H7 (cell line): ENCODE results near the gene CTSH. TPM values are rescaled to one million over a fixed set of nuclear protein-coding genes. Genes with fewer than 3 reads are reported as not detected.
A peak's percentile ranks its signal among the peaks of the same experiment; 100 is the strongest.
"Not testable (repeated sequence)": the region's sequence is repeated elsewhere in the genome, so short reads cannot be mapped to it uniquely, and the experiment has no call there.

Experiments
- DNase-seq: peaks from one replicate; pipeline ENCODE4 v3.0.0; 2012
- H3K27me3 ChIP-seq: 2 replicates; pipeline ENCODE4 v1.6.0; 2011; ENCODE audit warnings: mild to moderate bottlenecking, low read length; ENCODE audit not compliant: control insufficient read depth, insufficient read depth
- H3K36me3 ChIP-seq: replicated peaks from 2 replicates; pipeline ENCODE4 v1.5.1; 2011; ENCODE audit warnings: low read length; ENCODE audit not compliant: control insufficient read depth, insufficient read depth
- H3K4me3 ChIP-seq: 2 replicates; pipeline ENCODE4 v1.5.1; 2011; ENCODE audit warnings: low read depth, mild to moderate bottlenecking, control low read depth, low read length, moderate library complexity; ENCODE audit not compliant: insufficient read depth
- total RNA-seq: library from RNA; depleted of rRNA; stranded (reverse); fragments of >200 nt; shearing (Covaris generic); gene quantifications from 2 replicates; pipeline ENCODE4 v1.2.3, GENCODE V29; 2014; rRNA removed

Gene CTSH
- total RNA-seq, 1 experiment from 2014 or later: 16.9 TPM

DNA sequence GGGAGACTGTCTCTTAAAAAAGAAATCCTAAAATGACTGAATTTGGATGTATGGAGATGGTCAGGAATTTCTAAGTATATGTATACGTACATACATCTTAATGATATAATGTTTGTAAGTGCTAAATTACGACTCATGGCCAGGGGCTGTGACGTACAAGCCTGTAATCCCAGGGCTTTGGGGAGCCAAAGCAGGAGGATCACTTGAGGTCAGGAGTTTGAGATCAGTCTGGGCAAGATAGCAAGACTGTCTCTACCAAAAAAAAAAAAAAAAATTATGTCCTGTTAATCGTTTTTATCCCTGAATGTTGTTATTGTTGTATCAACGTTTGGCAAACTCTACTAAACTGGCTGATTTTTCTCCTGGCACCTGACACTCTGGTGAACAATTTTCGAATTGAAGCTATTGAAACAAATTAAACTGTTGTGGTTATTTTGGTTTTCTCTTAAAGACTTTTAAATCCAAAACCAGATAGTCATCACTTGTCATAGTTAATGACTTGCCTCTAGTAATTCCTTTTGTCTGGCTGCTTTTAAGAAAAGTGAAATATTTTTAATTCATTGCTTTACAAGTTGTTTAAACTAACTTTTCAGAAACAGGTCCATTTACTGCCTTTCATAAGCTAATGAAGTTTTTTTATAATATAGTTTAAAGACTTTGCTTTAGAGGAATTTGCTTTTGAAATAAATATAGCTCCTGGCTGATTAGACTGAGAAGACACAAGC, 65.2 kb downstream of the CTSH start:
- Histone ChIP-seq H3K4me3 (no peak overlapping the region), H3K36me3 (peaks cover 3% of the 10 kb centered on the region), H3K27me3 (no peaks in the 10 kb centered on the region)
- DNase-seq: no peak

DNA sequence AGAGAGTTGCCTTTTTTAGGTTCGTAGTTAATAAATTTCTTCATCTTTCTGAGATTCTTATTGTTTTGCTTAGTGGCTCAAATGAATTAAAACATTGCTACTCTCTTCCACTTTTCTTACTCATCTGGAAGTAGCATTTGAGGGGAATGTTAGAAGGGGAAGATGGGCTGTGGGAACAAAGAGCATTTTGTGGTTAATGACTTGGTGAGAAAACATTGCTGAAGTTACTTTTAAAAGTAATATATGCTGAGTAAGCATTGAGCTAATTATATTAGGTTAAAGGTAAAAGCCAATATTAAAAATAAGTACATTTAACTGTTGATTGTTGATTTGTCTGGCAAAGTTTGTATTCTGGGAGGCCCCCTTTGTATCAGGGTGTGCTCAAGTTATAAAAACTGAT, 66.5 kb downstream of the CTSH start:
- Histone ChIP-seq H3K27me3 (no peaks in the 10 kb centered on the region), H3K36me3 (peaks cover 3% of the 10 kb centered on the region), H3K4me3 (no peak overlapping the region)
- no peak for DNase-seq

DNA sequence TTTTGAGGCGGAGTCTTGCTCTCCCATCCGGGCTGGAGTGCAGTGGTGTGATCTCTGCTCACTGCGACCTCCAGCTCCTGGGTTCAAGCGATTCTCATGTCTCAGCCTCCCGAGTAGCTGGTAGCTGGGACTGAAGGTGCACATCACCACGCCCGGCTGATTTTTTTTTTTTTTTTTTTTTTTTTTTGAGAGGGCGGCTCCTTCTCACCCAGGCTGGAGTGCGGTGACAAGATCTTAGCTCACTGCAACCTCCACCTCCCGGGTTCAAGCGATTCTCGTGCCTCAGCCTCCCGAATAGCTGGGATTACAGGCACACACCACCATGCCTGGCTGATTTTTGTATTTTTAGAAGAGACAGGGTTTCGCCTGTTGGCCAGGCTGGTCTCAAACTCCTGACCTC, 67.9 kb downstream of the CTSH start:
- not testable (repeated sequence) for DNase-seq, H3K27me3 ChIP-seq, H3K4me3 ChIP-seq, H3K36me3 ChIP-seq

DNA sequence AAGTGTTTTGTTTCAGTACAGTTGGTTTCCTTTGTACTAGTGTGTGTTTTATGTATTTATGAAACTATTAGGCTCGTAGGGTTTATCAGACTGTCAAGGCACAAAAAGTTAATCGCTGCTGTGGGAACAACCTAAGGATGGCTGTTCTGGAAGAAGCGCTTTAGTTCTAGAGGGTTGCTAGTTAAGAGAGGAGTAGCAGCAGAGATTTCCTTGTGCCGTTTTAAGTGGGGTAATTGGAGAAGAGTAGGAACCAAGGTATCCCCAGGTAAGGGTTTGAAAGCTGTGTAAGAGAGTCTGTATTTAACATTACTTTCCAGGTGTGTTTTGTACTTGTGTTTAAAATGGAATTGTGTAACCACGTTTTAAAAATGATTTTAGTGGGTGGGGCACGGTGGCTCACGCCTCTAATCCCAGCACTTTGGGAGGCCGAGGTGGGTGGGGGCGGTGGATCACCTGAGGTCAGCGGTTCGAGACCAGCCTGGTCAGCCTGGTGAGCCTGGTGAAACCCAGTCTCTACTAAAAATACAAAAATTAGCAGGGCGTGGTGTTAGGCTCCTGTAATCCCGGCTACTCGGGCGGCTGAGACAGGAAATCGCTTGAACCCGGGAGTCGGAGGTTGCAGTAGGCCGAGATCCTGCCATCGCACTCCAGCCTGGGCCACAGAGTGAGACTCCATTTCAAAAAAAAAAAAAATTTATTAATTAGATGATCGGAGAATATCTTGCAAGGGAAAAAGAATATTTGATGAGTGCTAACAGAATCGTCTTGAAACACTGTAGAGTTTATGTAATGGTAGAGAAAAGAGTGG, 69.5 kb downstream of the CTSH start:
- Histone ChIP-seq H3K27me3 (no peaks in the 10 kb centered on the region), H3K36me3 (peaks cover 2% of the 10 kb centered on the region), H3K4me3 (peak overlapping the region; percentile 78; the same call in 1 of the 2 replicates)
- DNase-seq: no peak

DNA sequence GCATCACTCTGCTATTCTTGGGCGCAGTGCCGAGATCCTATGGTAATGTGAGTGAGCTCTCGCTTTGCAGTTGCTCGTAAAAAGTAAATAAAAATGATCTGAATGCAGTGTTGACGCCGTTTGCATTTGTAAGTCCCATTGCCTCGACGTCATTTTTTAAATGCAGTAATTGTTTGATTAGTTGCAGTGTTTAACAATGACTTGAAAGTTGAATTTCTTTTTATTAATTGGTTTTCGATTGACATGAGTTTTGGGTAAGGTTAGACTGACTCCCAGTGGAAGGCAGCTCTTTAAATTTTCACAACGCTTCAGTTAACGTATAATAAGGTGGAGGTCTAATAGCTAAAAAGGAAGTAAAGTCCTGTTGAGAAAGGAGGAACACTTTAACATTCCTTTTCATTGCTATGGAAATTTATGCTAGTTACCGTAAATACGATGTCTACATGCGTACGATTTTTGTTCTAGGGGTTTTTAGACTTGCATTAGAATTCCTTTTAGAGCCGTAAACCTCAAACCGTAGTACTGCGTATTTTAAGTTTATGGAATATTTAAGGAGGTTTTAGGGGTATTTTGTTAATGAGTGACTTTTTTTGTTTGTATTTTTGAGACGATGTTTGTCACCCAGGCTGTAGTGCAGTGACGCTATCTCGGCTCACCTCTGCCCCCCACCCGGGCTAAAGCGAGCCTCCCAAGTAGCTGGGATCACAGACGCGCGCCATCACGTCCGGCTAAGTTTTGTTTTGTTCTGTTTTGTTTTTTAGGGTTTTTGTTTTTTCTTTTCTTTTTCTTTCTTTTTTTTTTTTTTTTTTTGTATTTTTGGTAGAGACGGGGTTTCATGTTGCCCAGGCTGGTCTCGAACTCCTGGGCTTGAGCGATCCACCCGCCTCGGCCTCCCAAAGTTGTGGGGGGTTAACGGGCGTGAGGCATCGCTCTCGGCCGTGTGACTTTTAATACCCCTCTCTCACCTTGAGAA, 70.8 kb downstream of the CTSH start:
- Histone ChIP-seq H3K4me3 (peak overlapping the region; percentile 78), H3K27me3 (no peaks in the 10 kb centered on the region), H3K36me3 (no peaks in the 10 kb centered on the region; the same call in 1 of the 2 replicates)
- DNase-seq: no peak

DNA sequence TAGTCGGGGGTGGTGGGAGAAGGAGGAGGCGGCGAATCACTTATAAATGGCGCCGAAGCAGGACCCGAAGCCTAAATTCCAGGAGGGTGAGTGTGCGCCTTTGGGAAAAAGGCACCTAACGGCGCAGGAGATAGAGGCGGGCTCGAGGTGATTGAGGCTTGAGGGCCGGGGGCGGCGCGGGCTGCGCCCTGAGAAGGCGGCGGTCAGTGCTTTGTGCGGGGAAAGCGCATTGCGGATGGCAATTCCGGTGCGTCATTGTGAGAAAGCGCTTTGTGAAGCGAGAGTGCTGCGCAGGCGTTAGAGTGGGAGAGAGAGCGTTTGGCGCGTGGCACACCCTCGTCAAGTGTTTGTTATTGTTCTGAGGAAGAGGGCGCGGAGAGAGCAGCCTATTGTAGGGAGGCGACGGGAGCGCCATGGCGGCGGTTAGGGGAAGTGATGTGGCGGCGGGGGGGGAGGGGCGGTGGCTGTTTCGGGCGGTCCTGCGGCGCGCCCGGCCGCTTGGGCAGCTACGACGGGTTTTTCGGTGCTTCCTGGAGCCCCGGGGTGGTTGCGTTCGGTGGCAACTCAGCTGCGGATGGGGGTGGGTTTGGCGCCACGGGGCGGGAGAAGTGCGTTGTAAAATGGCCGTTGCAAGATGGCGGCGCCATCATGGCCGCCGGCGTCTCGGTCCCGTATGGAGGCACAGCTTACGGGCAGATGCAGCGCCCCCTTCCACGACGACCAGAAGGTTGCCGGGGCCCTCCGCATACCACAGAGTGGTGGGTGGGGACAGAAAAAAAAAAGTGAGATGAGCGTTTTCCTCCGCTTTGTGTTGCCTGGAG, 71.7 kb downstream of the CTSH start:
- Histone ChIP-seq H3K36me3 (no peaks in the 10 kb centered on the region), H3K27me3 (no peaks in the 10 kb centered on the region), H3K4me3 (peak overlapping the region; percentile 78)
- peak; percentile 88 for DNase-seq

DNA sequence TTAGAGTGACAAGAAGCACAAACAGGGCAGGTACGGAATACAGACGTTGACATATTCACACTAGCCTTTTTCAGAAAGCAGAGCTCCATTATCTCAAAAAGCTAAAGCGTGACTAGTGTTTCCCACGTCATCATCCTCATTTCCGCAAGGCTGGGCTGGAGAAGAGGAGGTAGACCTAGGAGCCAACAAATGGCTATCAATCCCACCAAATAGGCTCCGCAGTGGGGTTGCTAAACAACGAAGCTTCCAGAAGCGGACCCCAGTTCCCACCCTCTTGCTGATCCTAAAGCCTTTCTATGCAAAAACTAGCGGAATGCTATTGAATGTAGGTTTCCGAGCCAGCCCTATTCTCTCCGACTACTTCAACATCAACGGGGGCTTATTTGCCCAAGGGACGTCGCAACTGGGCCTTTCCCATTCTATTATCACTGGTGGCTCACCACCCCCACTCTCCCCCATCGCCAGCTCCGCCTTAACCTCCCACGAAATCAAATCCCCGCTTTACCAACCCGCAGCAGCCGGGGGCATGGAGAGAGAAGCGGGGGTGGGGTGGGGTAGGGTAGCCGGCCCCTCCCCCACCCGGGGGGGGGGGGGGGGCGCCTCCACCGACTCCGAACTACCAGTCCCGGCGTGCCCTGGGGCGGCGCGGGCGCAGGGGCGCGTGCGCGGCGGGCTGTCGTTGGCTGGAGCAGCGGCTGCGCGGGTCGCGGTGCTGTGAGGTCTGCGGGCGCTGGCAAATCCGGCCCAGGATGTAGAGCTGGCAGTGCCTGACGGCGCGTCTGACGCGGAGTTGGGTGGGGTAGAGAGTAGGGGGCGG, 72.5 kb downstream of the CTSH start, which contains the start of gene MORF4L1:
MORF4L1 (plus strand) TSS at position 736 of the 817 bp plus-strand sequence. CDS start 128 bp downstream, outside the sequence.
- DNase-seq: peak; percentile 98
- H3K36me3 ChIP-seq: no peaks in the 10 kb centered on the region
- H3K27me3 ChIP-seq: no peaks in the 10 kb centered on the region
- H3K4me3 ChIP-seq: peak within 1 kb of the TSS; percentile 78

DNA sequence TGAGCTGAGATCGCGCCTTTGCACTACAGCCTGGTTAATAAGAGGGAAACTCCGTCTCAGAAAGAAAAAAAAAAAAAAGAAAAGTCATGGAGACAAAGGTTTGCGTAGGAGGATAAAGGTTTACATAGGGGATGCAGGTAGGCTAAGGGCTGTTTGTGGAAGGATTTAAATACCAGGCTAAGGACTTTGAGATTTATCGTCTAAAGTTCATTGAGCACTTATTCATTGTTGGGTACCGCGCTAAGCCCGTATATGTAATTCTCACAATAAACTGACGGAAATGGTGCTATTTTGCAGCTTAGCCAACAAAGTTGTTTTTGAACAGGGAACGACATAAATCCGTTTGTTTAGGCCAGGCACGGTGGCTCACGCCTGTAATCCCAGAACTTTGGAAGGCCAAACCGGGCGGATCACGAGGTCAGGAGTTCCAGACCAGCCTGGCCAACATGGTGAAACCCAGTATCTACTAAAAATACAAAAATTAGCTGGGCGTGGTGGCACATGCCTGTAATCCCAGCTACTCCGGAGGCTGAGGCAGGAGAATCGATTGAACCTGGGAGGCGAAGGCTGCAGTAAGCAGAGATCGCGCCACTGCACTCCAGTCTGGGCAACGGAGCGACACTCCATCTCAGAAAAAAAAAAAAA, 73.2 kb downstream of the CTSH start:
- not testable (repeated sequence) for DNase-seq, H3K36me3 ChIP-seq, H3K27me3 ChIP-seq
- H3K4me3 ChIP-seq: peak overlapping the region; percentile 63

Other genes with a start within 250 kb of the CTSH start
- gene ADAMTS7, start 133.6 kb downstream of the CTSH start, total RNA-seq: 14.3 and 20.2 TPM in 2 replicates
- 235 and 339 TPM in 2 replicates for gene MORF4L1, start 72.2 kb downstream of the CTSH start, total RNA-seq
- 0.11 and 0.14 TPM in 2 replicates for gene RASGRF1, start 145.7 kb upstream of the CTSH start, total RNA-seq